Umbilical cord (tissue), 2 donors: ENCODE measurements around the gene CDX1. TPM values are rescaled to one million over a fixed set of nuclear protein-coding genes. Genes with fewer than 3 reads are reported as not detected.
"Not testable (repeated sequence)": the region's sequence is repeated elsewhere in the genome, so short reads cannot be mapped to it uniquely, and the experiment has no call there.

ENCODE experiments used
- DNase-seq: peaks from one replicate; pipeline ENCODE4 v3.0.0-alpha.2; 2015; ENCODE audit warnings: low spot score
- total RNA-seq: library from RNA; depleted of rRNA; stranded (reverse); fragments of >200 nt; gene quantifications from one replicate; pipeline ENCODE4 v1.2.3, GENCODE V29; 2014; ENCODE audit warnings: low replicate concordance; ENCODE audit not compliant: insufficient read depth

The CDX1 gene
- total RNA-seq, 1 donor from 2014 or later = 2.4 TPM

- DNase-seq = no peak
These were observed 64.3 kb downstream of the CDX1 start for GRCh38 chr5:150230842-150231241.

- DNase-seq = not testable (repeated sequence)
These were observed 67.1 kb downstream of the CDX1 start for GRCh38 chr5:150233706-150234105.

Other genes with a start within 250 kb of the CDX1 start
- 5.3 TPM for gene PDE6A, start 222.0 kb upstream of the CDX1 start, total RNA-seq
- gene SLC26A2, start 206.0 kb upstream of the CDX1 start, total RNA-seq = 32.5 TPM
- 4.3 TPM for gene TIGD6, start 166.1 kb upstream of the CDX1 start, total RNA-seq
- 16.4 TPM for gene HMGXB3, start 166.0 kb upstream of the CDX1 start, total RNA-seq
- gene CSF1R, start 80.2 kb upstream of the CDX1 start, total RNA-seq = 48.9 TPM
- 223 TPM for gene PDGFRB, start 10.9 kb upstream of the CDX1 start, total RNA-seq
- 10.8 TPM for gene SLC6A7, start 23.3 kb downstream of the CDX1 start, total RNA-seq
- gene CAMK2A, start 123.0 kb downstream of the CDX1 start, total RNA-seq = 5.8 TPM
- 15.9 TPM for gene ARSI, start 136.1 kb downstream of the CDX1 start, total RNA-seq
- gene TCOF1, start 190.9 kb downstream of the CDX1 start, total RNA-seq = 8.4 TPM
- 31.1 TPM for gene CD74, start 246.1 kb downstream of the CDX1 start, total RNA-seq